ENCODE measurements around the gene ADAM22.
A peak's percentile ranks its signal among the peaks of the same experiment; 100 is the strongest.

Gene ADAM22

DNA sequence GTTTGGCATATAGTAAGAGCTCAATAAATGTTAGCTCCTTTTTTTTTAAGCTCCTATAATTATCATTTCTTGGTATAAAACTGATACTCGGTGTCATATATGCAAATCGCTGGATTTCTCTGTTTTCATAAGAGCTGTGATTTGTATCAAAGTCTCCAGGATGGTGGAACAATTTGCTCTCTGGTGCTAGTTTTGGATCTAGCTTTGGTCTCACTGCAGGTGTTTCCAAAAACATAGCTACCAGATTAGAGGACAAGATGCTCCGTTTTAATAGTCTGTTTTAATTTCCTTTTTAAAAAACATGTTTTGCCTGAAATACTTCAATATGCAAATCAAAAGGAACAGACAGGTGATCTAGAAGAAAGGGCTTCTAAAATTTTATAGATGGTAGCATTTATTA lies 25.3 kb downstream of the ADAM22 start:
- FAIRE-seq, result no peak

DNA sequence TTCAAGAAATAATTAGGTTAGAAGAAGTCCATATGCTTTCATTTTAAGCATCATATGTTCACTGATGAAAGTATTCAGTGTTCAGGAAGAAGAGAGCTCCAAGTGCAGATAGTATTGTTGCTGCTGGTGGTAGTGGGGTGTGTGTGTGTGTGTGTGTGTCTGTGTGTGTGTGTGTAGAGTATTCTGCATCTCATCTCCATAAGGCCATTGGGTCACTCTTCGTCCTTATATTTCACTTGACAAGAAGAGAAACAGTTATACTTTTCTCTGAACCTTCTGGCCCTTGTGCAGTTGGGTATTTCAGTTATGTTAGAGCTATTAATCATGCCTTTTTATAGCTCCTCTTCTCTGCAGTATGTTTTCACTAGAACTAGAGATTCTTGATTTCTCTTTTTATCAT lies 26.2 kb downstream of the ADAM22 start:
- no peak for FAIRE-seq

- no peak for FAIRE-seq
Measured at GRCh38 chr7:87961754-87962153, 27.7 kb downstream of the ADAM22 start.

- FAIRE-seq, result no peak
Measured at GRCh38 chr7:87966271-87966670, 32.2 kb downstream of the ADAM22 start.

DNA sequence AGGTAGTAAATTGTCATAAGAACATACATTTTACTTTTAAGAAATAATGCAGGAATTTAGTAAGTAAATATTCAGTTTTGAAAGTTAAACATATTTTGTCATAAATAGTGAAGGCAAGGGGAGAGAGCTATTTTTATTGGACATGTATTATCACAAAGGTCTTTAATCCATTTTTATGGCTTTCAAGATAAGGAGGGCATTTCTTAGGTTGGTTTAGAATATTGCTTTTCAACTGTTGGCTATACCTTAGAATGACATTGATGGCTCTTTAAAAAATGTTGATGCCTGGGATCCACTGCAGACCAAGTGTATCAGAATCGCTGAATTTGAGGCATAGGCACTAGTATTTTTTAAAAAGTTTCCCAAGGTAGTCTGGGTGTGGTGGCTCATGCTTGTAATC lies 34.0 kb downstream of the ADAM22 start:
- no peak for FAIRE-seq

- FAIRE-seq, result no peak
Measured at GRCh38 chr7:87982116-87982515, 48.1 kb downstream of the ADAM22 start.

GRCh38 chr7:87984088-87984487 lies 50.0 kb downstream of the ADAM22 start:
- no peak for FAIRE-seq

GRCh38 chr7:87993269-87993668 lies 59.2 kb downstream of the ADAM22 start:
- FAIRE-seq, result no peak

DNA sequence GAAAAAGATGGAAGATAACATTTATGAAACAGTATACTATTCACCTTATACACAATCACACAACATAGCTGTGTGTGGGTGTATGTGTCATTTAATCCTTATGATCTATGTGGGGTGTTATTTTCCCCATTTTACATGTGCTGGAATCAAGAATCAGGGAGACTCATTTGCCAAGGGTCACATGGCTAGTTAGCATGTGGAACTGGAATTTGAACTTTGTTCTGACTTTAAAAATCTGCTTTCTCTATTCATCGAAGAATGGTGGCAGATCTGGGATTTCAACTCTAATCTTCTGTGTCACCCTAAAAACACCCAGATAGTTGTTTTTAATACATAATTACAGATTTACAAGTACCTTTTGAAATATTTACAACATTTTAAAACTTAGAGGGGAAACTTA lies 65.2 kb downstream of the ADAM22 start:
- FAIRE-seq, result no peak

GRCh38 chr7:88001744-88002530 lies 67.9 kb downstream of the ADAM22 start:
- FAIRE-seq, result no peak

DNA sequence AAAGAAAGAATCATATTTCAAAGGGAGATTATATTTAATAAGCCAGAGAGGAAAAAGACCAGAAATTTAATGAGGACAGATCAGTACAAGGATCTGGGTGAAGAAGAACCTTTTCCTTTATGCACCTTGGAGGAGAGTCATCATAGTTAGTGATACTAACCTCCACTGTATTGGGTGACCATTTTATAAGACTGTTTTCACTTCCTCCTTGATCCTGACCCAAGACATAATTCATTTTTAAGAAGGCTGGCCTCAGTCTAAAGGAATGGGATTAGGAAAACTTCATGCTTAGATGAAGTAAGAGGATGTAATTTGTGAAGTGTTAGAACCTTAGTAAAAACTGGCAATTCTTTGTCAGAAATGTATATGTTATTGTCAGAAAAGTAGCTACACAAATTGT lies 68.6 kb downstream of the ADAM22 start:
- FAIRE-seq, result no peak

DNA sequence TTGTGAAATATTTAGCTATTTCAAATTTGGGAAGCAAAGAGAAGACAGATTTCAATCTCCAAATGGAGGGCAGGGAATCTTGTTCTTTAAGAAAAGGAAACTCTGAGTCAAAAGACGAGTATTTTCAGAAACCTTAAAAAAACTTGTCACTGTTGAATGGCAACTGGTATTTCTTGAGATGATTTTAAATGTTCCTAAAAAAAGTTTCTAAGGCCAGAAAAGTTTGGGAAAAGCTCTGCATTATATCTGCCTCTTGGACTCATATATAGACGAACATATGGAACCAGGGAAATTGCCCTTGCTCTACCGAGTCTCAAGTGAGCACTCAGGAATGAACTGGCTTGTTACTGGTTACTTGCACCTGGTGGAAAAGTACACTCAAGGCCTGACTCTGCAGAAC lies 69.5 kb downstream of the ADAM22 start:
- no peak for FAIRE-seq

DNA sequence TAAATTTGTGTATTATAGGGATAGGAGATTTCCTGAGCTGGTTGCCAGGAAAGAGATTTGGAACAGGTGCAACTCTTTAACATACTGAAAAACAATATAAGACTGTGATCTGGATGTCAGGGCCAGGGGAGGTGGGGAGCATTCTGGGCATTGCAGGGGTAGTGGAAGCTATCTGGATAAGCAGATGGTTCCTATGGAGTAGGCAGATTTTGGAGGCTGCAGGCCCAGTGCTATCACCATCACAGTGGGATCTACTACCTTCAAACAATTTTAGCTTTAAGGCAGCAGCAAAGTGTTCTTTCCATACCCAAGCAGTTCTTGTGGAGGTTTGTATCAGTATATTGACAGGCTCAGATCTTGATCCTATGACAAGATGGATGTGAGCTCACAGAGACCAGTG lies 71.1 kb downstream of the ADAM22 start:
- no peak for FAIRE-seq

GRCh38 chr7:88009651-88010050 lies 75.6 kb downstream of the ADAM22 start:
- no peak for FAIRE-seq

DNA sequence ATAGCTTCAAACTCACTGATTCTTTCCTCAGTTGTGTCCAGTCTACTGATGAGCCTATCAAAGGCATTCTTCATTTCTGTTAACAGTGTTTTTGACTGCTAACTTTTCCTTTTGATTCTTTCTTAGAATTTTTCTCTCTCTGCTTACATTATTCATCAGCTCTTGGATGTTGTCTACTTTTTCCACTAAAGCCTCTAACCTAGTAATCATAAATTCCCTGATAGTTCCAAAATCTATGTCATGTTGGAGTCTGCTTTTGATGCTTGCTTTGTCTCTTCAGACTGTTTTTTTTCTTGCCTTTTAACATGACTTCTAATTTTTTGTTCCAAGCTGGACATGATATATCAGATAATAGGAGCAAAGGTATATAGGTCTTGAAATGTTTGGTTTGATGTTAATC lies 78.0 kb downstream of the ADAM22 start:
- no peak for FAIRE-seq

DNA sequence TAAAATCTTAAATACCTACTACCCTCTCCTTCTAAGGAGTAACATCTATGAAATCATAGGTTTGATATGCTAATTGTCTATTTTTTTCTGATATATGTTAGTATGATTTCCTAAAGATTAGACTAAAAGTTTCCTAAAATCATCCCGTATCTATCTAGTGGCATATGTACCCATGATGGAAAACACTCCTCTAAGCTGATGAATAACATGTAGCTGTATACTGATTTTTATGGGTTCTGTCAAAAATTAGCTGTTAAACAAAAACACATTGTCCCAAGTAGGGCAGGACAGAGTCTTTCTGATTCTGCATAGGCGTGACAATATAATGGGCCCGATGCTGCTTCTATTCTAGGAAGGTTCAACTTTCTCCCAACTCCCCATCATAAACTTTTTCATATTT lies 79.9 kb downstream of the ADAM22 start:
- no peak for FAIRE-seq

- no peak for FAIRE-seq
Measured at GRCh38 chr7:88014581-88014980, 80.5 kb downstream of the ADAM22 start.

DNA sequence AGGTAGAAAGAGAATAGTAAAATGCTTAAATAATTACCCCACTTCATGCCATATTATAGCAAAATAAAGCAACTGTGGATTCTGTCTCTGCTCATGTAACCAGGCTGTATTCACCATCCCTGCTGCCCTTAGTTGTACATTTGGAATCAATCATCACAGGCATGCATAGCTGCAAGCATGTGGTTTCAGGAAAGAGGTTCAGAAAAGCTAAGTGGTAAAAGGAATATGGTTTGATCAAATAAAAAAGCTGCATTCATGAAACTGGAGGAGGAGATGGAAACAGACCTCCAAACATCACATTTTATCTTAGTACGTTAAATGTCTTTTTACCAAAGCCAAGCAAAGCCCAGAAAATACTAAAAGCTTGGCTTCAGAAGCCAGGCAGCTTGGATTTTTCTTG lies 81.3 kb downstream of the ADAM22 start:
- no peak for FAIRE-seq

GRCh38 chr7:88018501-88018900 lies 84.5 kb downstream of the ADAM22 start:
- no peak for FAIRE-seq

- no peak for FAIRE-seq
Measured at GRCh38 chr7:88020953-88021665, 87.1 kb downstream of the ADAM22 start.

GRCh38 chr7:88027724-88028123 lies 93.7 kb downstream of the ADAM22 start:
- no peak for FAIRE-seq

DNA sequence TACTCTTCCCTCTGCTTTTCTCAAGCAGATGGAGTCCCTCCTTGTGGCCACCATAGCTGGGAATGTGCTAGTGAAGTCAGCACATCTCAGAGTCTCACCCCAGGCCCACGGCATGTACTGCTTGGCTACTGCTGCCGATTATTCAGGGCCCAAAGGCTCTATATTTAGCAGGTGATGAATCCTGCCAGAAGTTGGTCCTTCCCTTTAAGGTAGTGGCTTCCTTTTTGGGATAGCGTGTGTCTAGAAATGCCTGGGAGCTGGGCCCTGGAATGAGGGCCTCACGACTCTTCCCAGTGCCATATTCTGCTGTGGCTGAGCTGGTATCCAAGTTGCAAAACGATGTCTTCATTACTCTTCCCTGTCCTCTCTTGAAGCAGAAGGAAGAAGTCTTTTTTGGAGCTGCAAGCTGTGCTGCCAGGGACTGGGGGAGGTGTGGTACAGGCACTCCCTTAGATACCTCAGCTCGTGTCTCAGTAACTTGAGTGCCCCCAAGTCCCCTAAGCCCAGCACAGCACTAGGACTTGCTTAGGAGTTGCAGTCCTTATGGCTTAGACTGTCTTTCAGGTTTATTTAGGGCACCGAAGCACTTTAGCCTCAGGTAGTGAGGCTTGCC lies 100.1 kb downstream of the ADAM22 start:
- FAIRE-seq, result no peak

DNA sequence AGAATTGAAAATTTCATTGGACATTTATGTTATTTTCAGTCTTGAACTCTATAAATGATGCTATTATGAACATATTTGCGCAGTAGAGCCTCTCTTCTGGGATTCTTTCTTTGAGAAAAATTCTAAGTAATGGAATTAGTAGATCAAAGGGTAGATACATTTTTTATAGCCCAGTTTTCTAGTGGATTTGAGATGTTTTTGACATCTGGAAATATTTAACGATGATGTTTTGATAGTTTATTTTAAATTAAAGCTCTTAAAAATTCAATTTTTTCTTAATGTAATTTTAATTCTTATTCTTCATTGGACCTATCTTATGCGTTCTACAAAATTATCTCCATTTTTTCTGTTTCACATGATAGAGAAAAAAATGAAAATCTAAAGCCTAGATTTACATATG lies 103.0 kb downstream of the ADAM22 start:
- peak; percentile 63 for FAIRE-seq

DNA sequence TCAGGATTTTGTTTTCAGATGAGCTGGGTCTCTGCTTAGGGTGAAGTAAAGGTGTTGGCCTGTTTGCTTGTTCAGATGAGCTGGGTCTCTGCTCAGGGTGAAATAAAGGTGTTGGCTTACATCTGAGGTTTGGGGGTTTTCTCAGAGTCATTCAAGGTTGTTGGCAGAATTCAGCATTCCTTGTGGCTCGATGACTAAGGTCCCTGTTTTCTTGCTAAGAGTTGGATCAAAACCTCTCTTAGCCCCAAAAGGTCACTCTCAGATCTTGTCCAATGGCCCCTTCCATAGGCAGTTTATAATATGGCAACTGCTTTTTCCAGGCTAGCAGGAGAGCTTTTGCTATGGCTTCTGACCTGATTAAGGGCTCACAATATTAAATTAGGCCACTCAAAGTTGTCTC lies 106.6 kb downstream of the ADAM22 start:
- FAIRE-seq, result no peak

Data from A204.1 (cell line).